Stimulated activated CD4-positive, alpha-beta T cell treated with anti-CD3 and anti-CD28 coated beads, Interleukin-12 subunit alpha, Interleukin-12 subunit beta, amount 100 ng/mL, for 4 hours (primary cell): ENCODE data around the gene KIAA0408.
"Not testable (repeated sequence)": the region's sequence is repeated elsewhere in the genome, so short reads cannot be mapped to it uniquely, and the experiment has no call there.

Experiments
- DNase-seq: peaks from one replicate; pipeline ENCODE4 v3.0.0-alpha.2; 2020

KIAA0408 gene

DNA sequence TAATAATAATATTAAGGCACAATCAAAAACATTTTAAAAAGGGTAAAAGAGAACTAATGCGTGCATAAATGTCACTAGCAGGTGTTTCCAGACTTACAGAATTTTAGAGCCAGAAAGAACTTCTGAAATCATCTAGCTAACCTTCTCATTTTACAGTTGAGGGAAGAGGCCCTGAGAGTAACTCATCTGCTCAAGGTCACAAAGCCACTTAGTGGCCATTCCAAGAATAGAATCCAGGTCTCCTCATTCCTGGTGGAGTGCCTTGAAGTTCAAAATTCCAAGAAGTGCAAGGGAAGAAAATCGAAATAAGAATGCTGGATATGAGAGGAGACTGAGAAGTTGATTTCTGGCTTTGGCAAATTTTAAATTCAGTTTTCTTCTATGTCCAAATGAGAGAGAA is 3.2 kb upstream of the KIAA0408 start:
- DNase-seq = no peak

DNA sequence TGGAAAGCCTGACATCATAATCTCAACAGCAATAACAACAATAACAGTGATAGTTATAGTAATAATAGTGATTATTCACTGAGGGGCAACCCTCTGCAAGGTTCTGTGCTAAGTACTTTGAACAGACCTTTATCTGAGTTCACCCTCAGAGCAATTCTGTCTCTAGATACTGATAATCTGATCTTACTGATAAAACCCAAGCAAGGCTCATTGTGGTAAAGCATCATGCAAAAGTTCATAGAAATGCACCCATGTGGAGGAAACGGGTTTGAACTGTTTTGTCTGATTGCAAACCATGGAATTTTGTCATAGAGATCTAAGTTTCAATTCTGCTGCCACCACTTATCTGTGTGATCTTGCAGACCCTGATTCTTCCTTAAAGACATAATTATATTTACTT is 1.3 kb upstream of the KIAA0408 start:
- DNase-seq = no peak

DNA sequence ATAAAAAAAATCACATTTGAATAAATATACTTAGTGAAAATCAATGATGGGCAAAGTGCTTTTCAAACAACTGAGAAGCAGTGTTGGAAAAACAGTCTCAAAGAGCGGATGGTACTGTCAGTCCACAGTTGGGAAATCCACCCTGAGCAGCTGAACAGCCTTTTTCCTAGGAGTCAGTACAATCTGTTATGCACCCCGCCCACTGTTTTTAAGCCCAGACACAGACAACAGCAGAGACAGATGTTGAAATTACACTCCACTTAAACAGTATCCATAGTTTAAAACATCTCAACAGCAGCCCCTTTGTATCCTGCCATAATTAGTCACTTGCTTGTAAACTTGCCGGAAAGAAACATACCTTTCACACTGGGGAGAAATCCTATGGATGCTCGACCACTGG is 372 bp downstream of the KIAA0408 start:
- no peak for DNase-seq

DNA sequence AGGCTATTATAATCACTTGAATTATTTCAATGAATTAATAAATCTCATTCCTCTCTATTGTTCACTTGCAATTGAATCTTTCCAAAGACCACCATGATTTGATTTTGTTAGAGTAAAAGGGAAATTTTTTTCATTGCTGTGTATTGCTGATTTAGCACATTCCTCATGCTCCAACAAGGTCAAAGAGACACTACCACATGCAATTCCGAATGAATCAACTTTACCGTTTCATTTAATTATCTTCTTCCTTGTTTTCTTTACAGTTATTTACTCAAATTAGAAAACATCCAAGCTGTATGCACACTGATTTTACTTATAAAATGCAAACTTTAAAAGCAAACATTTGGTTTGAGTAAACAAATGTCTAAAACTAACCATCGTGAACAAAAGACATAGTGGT is 967 bp downstream of the KIAA0408 start:
- no peak for DNase-seq

DNA sequence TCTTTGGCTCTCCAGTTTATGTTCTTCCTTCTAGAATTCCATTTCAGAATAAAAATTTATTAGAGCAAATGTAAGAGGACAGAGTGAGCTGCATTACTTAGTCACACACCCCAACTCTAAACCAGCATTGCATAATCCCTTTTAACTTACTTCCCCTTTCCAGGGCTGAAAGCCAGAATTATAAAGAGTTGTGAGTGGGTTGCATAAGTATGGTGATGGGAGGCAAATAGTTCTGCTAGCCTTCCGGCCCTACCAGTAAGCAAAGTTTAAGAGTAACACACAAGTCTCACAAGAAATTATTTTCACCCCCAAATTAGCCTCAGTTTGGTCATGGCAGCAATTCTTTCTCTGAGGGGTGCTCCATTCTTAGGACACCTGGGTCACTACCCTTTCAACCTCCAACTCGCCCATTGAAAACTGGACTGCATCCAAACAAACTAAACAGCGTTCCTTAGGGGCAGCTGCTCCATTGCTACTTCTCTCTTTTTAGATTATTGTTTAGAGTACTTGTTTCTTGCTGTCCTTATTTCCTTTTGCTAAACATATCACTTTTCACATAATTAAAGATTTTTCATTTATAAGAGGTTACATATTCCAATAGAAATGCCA is 1.6 kb downstream of the KIAA0408 start:
- DNase-seq = no peak

DNA sequence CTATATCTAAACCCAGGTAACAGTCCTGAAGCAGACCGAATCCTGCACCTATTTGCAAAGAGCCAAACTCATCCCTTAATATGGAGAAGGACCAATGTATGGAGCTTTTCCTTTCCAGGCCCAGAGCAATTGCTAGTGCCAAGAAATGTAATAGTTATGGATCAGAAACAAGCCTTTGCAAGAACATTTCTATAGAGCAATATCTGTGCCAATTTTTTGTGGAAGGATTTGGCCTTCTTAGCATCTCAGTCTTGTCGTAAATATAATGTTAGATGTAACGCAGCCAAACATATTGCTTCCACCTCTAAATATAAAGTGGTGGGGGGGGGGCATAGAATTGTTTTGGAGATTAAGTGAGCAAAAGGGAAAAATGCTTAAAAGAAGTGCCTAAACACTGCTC is 2.7 kb downstream of the KIAA0408 start:
- no peak for DNase-seq

DNA sequence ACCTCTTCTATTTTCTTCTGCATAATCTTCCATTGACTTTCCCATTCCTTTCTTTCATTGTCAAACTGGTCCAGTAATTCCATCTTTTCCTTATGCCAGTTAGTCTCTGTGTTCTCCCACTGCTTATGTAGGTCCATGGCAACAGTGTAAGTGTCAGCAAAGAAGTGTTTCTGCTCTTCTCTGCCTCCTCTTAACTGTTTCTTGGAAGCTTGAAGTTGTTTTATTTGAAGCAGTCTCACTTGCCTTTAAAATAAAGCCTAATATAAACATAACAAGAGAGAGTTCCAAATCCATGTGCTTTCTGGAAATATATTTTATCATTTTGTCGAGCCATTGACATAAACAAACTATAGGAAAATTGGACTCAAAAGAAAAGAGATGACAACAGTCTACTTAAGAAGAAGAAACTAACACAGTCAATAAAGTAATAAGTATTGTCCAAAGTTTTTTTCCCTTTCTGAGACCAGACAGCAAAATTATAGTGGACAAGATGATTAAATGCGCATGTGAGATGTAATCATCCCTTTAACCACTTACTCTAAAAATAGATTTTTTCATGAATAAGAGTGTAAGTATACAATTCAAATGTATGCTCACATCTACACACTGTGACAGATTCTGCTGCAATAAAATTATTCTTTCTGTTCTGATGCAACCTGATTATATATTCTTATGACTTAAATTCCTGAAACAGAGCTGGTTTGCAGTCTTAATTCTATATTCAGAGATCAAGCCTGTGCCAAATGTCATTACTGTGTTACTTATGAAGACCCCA is 5.2 kb downstream of the KIAA0408 start:
- no peak for DNase-seq

DNA sequence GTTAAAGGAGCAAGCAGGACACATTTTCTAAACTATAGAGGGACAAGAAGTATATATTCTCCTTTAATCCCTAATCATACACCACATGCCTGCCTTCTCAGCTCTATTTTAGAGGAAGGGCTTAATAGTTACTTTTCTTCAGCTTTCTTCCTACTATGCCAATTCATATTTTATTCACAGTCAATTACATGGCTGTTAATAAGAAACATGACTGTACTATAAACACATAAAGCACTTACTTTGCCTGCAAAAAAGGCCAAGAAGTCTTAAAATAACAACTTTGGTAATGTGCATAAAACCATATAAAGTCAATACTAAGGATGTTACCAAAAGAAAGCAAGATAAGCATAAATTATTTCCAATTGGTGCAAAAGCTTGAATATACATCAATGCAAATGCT is 6.4 kb downstream of the KIAA0408 start:
- no peak for DNase-seq

DNA sequence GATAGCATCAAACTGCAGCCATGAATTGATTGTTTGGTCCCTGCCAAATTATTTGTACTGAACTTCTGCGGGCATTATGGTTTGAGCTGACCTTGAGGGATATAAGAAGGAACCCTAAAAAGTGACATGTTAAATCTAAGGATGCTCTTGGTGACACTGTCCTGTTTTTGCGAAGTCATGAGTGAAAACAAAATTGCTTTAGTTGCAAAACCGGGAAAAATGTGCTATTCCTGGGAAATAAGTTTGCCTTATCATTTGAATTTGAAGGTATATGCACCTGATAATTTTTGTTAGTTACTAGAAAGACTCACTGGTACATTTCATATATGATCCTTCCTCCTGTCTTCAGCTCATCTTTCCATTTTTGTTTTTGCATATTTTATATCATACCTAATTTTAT is 7.8 kb downstream of the KIAA0408 start:
- no peak for DNase-seq

DNA sequence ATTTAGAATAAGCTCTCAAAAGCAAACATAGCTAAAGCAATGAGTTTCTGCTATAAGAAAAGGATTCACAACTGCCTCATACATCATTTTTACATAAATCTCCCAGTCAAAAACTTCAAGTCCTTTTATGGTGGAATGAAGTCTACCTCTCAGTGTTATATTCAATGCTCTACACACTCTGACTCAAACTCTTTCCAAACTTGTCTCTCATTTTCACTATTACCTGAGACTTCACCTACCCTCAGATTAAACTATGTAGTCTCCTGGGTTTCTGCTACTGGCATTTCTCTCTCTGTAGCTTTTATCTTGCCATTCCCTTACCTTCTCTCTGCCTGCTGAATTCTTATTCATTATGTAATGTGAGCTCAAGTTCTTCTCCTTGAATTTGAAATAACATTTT is 11.4 kb downstream of the KIAA0408 start:
- no peak for DNase-seq

DNA sequence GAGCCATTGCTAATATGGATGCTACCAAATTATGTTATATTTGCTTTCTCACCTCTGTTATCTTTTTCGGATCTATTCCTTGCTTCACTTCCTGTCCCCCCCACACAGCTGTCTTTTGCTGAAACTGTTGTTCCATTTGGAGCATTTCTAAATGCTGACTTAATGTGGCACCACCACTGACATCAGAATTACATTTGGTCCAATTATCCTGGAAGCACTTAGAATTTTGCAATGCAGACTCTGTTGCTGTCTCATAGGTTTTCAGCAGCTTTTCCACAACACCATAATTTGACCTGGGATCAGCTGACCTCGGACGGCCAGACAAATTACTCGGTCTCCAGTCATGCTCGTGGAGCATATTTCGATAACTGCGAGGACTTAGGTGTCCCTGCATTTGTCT is 12.8 kb downstream of the KIAA0408 start:
- no peak for DNase-seq

DNA sequence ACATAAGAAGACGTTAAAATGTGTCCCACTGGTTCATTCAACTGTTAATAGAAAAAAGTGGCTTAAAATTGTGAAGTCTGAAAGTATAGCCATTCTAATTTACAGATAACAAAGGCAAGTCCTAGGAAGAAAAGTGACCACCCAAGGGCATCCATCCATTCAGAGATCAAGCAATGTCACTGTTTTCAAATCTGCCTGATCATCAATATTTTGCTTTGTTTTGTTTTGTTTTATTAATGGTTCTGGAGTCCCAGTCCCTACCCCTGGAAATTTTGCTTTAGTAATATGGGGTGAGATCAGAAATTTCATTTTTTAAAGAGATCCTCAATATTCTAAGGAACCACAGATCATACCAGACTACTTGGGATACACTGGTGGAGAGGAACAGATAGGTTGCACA is 17.3 kb downstream of the KIAA0408 start:
- no peak for DNase-seq

DNA sequence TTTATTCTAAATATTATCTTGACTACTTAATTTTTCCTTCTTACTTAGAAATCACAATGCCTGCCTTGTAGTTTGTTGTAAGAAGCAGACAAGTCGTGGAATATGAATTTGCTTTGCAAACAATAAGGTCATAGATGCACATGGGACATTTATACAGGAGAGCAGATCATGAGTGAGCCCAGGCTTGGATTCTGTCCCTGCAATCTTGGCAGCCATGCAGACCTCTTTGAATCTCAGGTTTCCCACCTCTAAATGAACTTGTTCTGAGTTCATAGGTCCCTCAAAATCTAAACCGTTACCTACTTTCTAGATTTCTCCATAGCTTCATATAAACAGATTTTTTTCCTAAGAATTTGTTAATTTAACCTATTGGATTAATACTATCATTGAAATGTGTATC is 19.5 kb downstream of the KIAA0408 start:
- DNase-seq = no peak

DNA sequence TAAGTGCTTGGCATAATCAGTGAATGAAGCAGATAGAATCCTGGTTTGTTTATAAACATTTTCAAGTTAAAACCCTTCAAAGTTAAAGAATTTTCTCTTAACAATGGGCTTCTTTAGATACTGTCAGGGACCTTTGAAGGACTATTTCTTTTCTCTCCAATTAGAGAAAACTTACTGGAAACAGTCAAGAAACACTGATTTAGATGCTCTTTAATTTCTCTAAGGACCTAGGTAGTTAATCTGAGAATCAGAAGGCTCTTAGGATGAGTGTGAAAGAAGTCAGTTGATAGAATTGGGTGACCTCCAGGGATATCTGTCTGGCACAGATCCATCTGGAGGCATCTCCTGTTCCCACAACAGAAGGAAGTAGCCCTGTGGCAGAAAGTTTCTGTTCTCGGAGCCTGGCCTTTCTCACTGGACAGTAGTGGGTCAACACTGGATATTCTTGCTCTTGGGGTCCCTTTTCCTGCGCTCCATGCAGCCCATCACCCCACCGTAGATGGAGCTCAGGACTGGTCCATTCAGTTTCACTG is 22.5 kb downstream of the KIAA0408 start:
- no peak for DNase-seq

DNA sequence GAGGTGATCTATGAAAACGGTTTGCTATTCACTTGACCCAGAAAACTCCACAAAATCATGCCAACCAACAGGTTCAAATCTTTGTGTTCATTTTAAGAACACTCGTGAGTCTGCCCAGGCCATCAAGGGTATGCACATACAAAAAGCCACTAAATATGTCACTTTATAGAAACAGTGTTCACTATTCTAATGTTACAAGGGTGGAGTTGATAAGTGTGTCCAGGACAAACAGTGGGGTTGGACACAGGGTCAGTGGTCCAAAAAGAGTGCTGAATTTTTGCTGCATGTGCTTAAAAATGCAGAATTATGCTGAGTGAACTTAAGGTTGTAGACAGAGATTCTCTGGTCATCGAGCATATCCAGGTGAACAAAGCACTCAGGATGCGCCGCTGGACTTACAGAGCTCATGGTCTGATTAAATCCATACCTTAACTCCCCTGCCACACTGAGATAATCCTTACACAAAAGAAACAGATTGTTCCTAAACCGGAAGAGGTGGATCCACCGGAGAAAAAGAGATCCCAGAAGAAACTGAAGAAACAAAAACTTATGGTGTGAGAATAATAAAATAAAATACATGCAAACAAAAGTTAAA is 23.5 kb downstream of the KIAA0408 start:
- no peak for DNase-seq

DNA sequence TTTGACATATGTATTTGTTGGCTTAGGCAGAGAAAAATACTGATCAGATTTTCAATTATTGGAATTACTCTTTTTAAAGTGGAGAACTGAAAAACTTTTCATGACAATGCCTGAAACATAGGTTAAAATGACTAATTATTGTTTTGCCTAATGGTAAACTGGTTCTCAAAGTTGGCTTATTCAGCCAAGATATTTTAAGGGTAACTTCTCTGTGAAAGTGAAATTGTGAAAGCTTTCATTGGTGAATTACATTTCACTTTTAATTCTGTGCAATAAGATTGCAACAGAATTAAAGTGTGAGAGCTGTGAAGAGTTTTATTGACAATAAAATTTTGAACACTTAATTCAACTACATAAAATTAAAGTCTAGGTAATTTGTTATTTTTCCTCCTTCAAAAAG is 24.5 kb downstream of the KIAA0408 start:
- DNase-seq = no peak

DNA sequence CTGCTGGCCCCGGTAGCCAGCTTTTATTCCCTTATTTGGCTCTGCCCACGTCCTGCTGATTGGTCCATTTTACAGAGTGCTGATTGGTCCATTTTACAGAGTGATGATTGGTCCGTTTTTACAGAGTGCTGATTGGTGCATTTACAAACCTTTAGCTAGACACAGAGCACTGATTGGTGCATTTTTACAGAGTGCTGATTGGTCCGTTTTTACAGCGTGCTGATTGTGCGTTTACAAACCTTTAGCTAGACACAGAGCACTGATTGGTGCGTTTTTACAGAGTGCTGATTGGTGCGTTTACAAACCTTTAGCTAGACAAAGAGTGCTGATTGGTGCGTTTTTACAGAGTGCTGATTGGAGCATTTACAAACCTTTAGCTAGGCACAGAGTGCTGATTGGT is 30.6 kb downstream of the KIAA0408 start:
- not testable (repeated sequence) for DNase-seq

DNA sequence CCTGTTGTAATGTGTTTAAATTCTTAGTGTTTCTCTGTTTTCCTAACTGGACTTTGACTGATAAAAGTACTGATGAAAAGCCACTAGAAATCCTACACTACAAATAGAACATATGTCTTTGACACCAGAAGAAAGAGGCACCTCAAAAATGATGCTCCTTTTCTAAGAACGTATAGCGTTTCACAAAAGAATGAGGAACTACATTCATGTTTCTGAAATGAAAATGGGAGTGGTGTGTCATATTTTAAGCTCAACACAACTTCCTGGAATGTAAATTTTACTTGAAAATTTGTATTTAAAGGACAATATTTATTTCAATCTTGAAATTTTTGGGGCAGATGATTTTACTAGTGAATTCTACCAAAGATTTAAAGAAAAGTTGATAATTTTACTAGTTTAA is 35.3 kb downstream of the KIAA0408 start:
- no peak for DNase-seq

DNA sequence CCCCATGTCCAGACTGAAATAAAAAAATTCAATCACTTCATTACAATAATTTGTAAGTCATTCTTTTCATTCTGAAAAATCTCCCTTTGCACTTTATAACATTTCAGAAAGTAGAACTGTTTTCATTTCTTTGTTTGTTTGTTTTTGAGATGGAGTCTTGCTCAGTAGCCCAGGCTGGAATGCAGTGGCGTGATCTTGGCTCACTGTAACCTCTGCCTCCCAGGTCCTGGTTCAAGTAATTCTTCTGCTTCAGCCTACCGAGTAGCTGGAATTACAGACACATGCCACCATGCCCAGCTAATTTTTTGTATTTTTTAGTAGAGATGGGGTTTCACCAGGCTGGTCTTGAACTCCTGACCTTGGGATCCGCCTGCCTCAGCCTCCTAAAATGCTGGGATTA is 38.0 kb downstream of the KIAA0408 start:
- DNase-seq = not testable (repeated sequence)

DNA sequence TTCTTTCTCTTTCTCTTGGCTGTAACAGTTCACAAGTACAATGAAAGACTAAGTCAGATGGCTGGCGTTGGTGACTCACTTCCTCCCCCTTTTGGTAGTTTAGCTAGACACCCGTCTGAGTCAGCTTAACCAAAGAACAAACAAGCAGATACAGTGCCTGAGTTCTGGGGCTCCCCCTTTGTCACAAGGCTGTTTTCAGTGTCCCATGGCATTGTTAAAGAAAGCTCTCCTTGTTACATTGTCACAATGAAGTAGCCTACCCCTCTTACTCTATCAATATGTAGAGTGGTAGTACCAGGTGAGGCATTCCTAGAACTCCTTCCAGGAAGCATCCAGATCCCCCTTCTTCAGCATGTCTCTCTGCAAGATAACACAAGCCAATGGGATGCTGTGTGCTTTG is 38.6 kb downstream of the KIAA0408 start:
- peak; percentile 58 for DNase-seq

DNA sequence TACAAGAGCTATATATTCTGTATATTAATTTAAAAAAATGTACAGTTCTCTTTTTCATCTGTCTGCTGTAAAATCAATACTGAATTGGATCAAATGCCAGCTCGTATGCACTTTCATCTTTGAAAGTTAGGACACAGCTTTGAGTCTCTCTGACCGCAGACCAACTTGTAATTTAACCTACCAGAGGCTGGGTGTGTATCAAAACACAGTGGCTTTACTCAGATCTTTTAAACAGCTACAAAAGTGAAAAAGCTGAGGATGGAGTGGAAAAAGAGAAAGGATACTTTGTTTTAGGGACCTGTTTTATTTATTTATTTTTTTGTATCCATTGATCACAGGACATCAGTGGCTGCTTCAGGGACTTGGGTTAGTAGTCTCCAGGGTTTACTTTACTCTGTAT is 44.1 kb downstream of the KIAA0408 start:
- no peak for DNase-seq

DNA sequence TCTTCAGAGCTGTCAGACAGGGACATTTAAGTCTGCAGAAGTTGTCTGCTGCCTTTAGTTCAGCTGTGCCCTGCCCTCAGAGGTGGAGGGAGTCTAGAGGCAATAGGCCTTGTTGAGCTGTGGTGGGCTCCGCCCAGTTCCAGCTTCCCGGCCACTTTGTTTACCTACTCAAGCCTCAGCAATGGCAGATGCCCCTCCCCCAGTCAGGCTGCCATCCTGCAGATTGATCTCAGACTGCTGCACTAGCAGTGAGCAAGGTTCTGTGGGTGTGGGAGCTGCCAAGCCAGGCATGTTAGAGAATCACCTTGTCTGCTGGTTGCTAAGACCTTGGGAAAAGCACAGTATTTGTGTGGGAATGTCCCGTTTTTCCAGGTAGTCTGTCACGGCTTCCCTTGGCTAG is 46.1 kb downstream of the KIAA0408 start:
- DNase-seq = not testable (repeated sequence)

DNA sequence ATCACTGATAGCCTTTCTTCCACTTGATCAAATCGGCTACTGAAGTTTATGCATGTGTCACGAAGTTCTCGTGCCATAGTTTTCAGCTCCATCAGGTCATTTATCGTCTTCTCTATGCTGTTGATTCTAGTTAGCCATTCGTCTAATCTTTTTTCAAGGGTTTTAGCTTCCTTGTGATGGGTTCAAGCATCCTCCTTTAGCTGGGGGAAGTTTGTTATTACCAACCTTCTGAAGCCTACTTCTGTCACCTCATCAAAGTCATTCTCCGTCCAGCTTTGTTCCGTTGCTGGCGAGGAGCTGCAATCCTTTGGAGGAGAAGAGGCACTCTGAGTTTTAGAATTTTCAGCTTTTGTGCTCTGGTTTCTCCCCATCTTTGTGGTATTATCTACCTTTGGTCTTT is 47.2 kb downstream of the KIAA0408 start:
- DNase-seq = not testable (repeated sequence)
